GM12801 (cell line): ENCODE data around the gene SLC25A4.

ENCODE experiments used
- TF ChIP-seq, protein P1 (sequence below): IDR thresholded peaks from one replicate; pipeline ENCODE4 v1.5.1; 2011; ENCODE audit warnings: control low read depth; ENCODE audit not compliant: insufficient read length; ENCODE audit errors: extremely low read depth

The SLC25A4 gene

DNA sequence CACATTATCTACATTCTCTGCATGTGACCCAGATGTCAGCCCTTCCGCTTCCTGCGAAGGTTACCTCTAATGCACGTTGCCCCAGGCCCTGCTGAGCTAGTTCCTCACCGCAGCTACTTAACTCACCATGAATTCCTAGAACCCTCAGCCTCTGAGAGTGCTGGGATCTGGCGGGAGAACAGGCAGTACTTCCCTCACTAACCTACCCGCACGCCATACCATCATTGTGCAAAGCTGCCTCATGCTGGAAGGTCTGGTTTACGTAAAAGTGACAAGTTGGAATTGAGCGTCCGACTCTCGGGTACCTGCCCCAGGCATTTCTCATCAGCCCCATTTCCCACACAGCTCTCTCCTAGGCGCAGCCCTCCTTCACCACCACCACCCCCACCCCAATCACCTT lies 6.3 kb downstream of the SLC25A4 start:
- TF ChIP-seq, protein P1, sequence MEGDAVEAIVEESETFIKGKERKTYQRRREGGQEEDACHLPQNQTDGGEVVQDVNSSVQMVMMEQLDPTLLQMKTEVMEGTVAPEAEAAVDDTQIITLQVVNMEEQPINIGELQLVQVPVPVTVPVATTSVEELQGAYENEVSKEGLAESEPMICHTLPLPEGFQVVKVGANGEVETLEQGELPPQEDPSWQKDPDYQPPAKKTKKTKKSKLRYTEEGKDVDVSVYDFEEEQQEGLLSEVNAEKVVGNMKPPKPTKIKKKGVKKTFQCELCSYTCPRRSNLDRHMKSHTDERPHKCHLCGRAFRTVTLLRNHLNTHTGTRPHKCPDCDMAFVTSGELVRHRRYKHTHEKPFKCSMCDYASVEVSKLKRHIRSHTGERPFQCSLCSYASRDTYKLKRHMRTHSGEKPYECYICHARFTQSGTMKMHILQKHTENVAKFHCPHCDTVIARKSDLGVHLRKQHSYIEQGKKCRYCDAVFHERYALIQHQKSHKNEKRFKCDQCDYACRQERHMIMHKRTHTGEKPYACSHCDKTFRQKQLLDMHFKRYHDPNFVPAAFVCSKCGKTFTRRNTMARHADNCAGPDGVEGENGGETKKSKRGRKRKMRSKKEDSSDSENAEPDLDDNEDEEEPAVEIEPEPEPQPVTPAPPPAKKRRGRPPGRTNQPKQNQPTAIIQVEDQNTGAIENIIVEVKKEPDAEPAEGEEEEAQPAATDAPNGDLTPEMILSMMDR, result no peak

DNA sequence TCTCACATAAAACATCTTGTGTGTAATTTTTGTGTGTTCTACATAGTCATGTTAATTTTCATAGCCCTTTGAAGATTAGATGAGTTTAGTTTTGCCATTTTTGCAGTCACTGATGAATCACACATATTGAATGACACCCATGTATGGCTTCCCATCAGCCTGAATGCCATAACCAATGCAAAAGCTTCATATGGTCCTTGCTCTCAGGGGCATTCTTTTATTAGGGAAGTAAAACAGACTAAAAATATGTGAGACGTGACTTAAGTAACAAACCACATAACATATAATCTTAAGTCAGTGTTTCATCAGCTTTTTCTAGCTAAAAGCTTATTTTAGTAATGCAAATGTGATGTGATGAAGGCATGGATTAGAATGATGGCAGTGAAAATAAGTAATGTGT lies 8.2 kb downstream of the SLC25A4 start:
- TF ChIP-seq, protein P1, result no peak

DNA sequence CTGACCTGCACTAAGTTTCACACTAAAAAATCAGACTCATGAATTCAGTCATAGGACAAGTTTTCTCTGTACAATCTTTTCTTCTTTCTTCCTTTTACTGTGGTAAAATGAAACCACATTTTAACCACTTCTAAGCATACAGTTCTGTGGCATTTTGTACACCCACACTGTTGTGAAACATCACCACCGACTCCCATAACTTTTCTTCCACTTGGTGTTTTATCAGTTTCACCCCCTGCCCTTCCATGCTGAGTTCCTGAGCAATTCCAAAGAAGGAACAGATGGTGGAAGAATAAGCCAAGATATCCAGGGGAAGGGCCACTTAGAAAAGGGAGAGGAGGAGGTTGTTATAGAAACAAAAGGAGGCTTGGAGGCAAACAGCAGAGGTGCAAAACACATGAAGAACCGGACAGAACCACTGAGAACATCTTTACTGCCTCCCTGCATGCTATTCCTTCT lies 22.6 kb downstream of the SLC25A4 start:
- TF ChIP-seq, protein P1, result no peak

- TF ChIP-seq, protein P1, result no peak
These were observed 24.2 kb downstream of the SLC25A4 start for GRCh38 chr4:185167234-185167633.

- TF ChIP-seq, protein P1, result no peak
These were observed 28.5 kb downstream of the SLC25A4 start for GRCh38 chr4:185171373-185172071.

DNA sequence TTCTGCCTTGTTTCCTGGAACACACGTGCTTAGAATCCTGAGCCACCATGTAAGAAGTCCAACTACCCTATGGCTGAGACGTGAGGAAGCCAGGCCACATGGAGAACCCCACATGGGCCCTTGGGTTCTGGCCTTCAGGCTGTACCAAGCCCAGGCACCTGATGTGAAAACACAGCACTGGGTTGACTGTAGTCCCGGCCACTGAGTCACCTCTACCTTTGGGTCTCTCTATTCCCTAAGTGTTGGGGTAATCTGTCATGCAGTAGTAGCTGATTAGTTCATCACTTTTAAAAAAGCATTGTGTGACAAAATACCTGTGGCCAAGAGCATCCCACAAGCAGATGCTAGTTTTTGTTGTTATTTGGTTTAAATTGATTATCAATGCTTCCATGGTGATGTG lies 36.4 kb downstream of the SLC25A4 start:
- TF ChIP-seq, protein P1, result no peak

GRCh38 chr4:185182239-185182638 lies 39.2 kb downstream of the SLC25A4 start:
- TF ChIP-seq, protein P1, result no peak
